Naive thymus-derived CD4-positive, alpha-beta T cell (primary cell): ENCODE results near the gene ZSCAN2. TPM values are rescaled to one million over a fixed set of nuclear protein-coding genes. Genes with fewer than 3 reads are reported as not detected.

ENCODE experiments used
- ATAC-seq: fragments of 150-1000 bp; cut with Tn5 transposase; 2 replicates; pipeline ENCODE4 v1.10.0; 2021; ENCODE audit warnings: mild to moderate bottlenecking, moderate library complexity
- CTCF ChIA-PET: fragments of 350-600 bp; sonication (Branson Sonifier 250); formaldehyde crosslinking; loops from one replicate; lab custom pipeline; 2021; ENCODE audit warnings: antibody characterized with exemption; lab: Charles Lee
- POLR2A ChIA-PET: fragments of 350-600 bp; sonication (Branson Sonifier 250); formaldehyde crosslinking; loops from one replicate; lab custom pipeline; 2021; ENCODE audit warnings: antibody characterized with exemption, inconsistent platforms; lab: Charles Lee
- DNase-seq, 9 donors: peaks; one replicate each; pipeline versions ENCODE4 v3.0.0 to v3.0.0-alpha.2; 2020 to 2022; ENCODE audit warnings: mixed read lengths in 1 of 9
- H3K27ac ChIP-seq: one replicate; pipeline ENCODE4 v1.7.0; 2013; ENCODE audit warnings: mild to moderate bottlenecking, low read depth, low read length, moderate library complexity
- H3K27me3 ChIP-seq, 2 donors: one replicate each; pipeline ENCODE4 v1.7.0; 2013; ENCODE audit warnings: low read length in 2 of 2, mild to moderate bottlenecking in 2 of 2, moderate library complexity in 2 of 2; ENCODE audit not compliant: control insufficient read depth in 2 of 2, insufficient read depth in 2 of 2
- H3K36me3 ChIP-seq, 3 experiments: 1 replicate in 2 of 3; 2 replicates in 1 of 3; pipeline ENCODE4 v1.7.0; 2013; ENCODE audit warnings: low read length in 3 of 3, mild to moderate bottlenecking in 3 of 3, moderate library complexity in 1 of 3; ENCODE audit not compliant: insufficient read depth in 3 of 3, control insufficient read depth in 2 of 3
- H3K4me1 ChIP-seq, 2 donors: one replicate each; pipeline ENCODE4 v1.7.0; 2013; ENCODE audit warnings: low read length in 2 of 2, mild to moderate bottlenecking in 2 of 2, moderate library complexity in 1 of 2; ENCODE audit not compliant: control insufficient read depth in 2 of 2, insufficient read depth in 2 of 2
- H3K4me3 ChIP-seq: 2 replicates; pipeline ENCODE4 v1.7.0; 2013; ENCODE audit warnings: mild to moderate bottlenecking, low read length
- H3K9me3 ChIP-seq, 3 experiments: 1 replicate in 2 of 3; 2 replicates in 1 of 3; pipeline ENCODE4 v1.7.0; 2013; ENCODE audit warnings: low read length in 3 of 3; ENCODE audit not compliant: control insufficient read depth in 2 of 3
- H3K27ac Mint-ChIP-seq, 9 donors: one replicate each; pipeline ENCODE4 v1.8.0; 2020 to 2022; ENCODE audit warnings: mixed read lengths in 9 of 9, mild to moderate bottlenecking in 8 of 9, moderate library complexity in 5 of 9, inconsistent platforms in 2 of 9
- H3K27me3 Mint-ChIP-seq, 5 donors: one replicate each; pipeline ENCODE4 v1.8.0; 2021 to 2022; ENCODE audit warnings: mixed read lengths in 5 of 5, mild to moderate bottlenecking in 1 of 5
- H3K36me3 Mint-ChIP-seq, 5 donors: one replicate each; pipeline ENCODE4 v1.8.0; 2020 to 2022; ENCODE audit warnings: mixed read lengths in 5 of 5, mild to moderate bottlenecking in 3 of 5, inconsistent platforms in 1 of 5
- H3K4me1 Mint-ChIP-seq, 7 donors: one replicate each; pipeline ENCODE4 v1.8.0; 2020 to 2022; ENCODE audit warnings: mixed read lengths in 7 of 7, mild to moderate bottlenecking in 3 of 7, inconsistent platforms in 1 of 7
- H3K4me3 Mint-ChIP-seq, 10 donors: one replicate each; pipeline ENCODE4 v1.8.0; 2020 to 2022; ENCODE audit warnings: mild to moderate bottlenecking in 10 of 10, mixed read lengths in 10 of 10, moderate library complexity in 6 of 10, inconsistent platforms in 2 of 10
- H3K9me3 Mint-ChIP-seq, 11 donors: one replicate each; pipeline ENCODE4 v1.8.0; 2020 to 2022; ENCODE audit warnings: mixed read lengths in 11 of 11, mild to moderate bottlenecking in 4 of 11, inconsistent platforms in 1 of 11, moderate library complexity in 1 of 11
- intact Hi-C, 2 donors: fragments of 100-400 bp; cut with micrococcal nuclease; formaldehyde crosslinking; loops; one replicate each; pipeline ENCODE4 v1.15.1; 2023
- polyA plus RNA-seq, 2 donors: library from polyadenylated mRNA; unstranded; fragments of 300-500 nt; fragmentation: Illumina TruSeq; gene quantifications; one replicate each; pipeline ENCODE4 v1.2.3, GENCODE V29; 2021
- total RNA-seq, 6 experiments: library from RNA in 5 of 6; stranded (reverse) in 5 of 6; gene quantifications; 1 replicate in 5 of 6; 2 replicates in 1 of 6; pipeline ENCODE4 v1.2.3 and lab custom pipeline; 2021 to 2026

The ZSCAN2 gene
- total and polyA plus RNA-seq, 7 experiments from 2014 or later, result 4.8 to 13.0 (median 6.8) TPM

GRCh38 chr15:84654689-84655453 lies 54.1 kb downstream of the ZSCAN2 start:
- Histone ChIP-seq H3K9me3 (no peaks in the 10 kb centered on the region), H3K4me3 (peak overlapping the region; percentile 91), H3K36me3 (peaks cover 7 to 23% (median 9%) of the 10 kb centered on the region in 3 experiments), H3K27ac (peak overlapping the region; percentile 90), H3K4me1 (peaks cover 26 to 41% of the 10 kb centered on the region in 2 donors), H3K27me3 (no peaks in the 10 kb centered on the region)
- Mint-ChIP-seq H3K27ac (peak overlapping the region; percentile 60 to 99 (median 93)), H3K9me3 (no peaks in the 10 kb centered on the region), H3K4me3 (peak overlapping the region; percentile 75 to 99 (median 96)), H3K27me3 (no peaks in the 10 kb centered on the region), H3K4me1 (peaks cover 18 to 59% (median 50%) of the 10 kb centered on the region in 7 donors), H3K36me3 (peaks cover 4 to 13% (median 10%) of the 10 kb centered on the region in 5 donors)
- peak; percentile 54 to 80 (median 75) for DNase-seq
- POLR2A ChIA-PET, result interaction anchor here (1.0 to 7.5 kb wide), 19 partner anchors 17 to 108 kb away, joined by 3 to 70 read pairs (median 9); partner anchors contain the start of genes SEC11A, ZNF592 and ZSCAN2
- peak; percentile 67 for ATAC-seq
- intact Hi-C loops, result loop anchor here (1.0 kb wide), 13 partner anchors 24 to 326 kb away; partner anchors contain the start of genes SEC11A (in 2 of the 2), PDE8A (in 1 of the 2) and ZNF592 (in 1 of the 2)
- CTCF ChIA-PET, result interaction anchor here (0.6 to 1.9 kb wide), 12 partner anchors 19 to 271 kb away, joined by 3 to 10 read pairs (median 6); no protein-coding TSS in a partner anchor

- Mint-ChIP-seq H3K4me1 (peaks cover 16 to 55% (median 47%) of the 10 kb centered on the region in 7 donors), H3K4me3 (peak overlapping the region; percentile 41 to 84 (median 76)), H3K9me3 (no peaks in the 10 kb centered on the region), H3K27me3 (no peaks in the 10 kb centered on the region), H3K27ac (peak overlapping the region in 7 of 9 donors; percentile 46 to 79 (median 68)), H3K36me3 (peaks cover 4 to 7% (median 5%) of the 10 kb centered on the region in 5 donors)
- intact Hi-C loops, result no loop called here
- peaks cover 26 to 40% of the 10 kb centered on the region in 2 donors for H3K4me1 ChIP-seq
- POLR2A ChIA-PET, result interaction anchor here (0.5 to 7.5 kb wide), 7 partner anchors 13 to 93 kb away, joined by 3 to 70 read pairs (median 7); partner anchors contain the start of genes SEC11A and ZNF592
- no peaks in the 10 kb centered on the region for H3K27me3 ChIP-seq
- H3K36me3 ChIP-seq, result peaks cover 4 to 9% (median 7%) of the 10 kb centered on the region in 3 experiments
- ATAC-seq, result no peak
- CTCF ChIA-PET, result interaction anchor here (1.1 to 2.2 kb wide), 4 partner anchors 9 to 93 kb away, joined by 3 to 8 read pairs (median 4); partner anchors contain the start of gene SEC11A
- peak overlapping the region; percentile 7 for H3K27ac ChIP-seq
- H3K9me3 ChIP-seq, result no peaks in the 10 kb centered on the region
- no peak for DNase-seq
- H3K4me3 ChIP-seq, result no peak overlapping the region
Measured at GRCh38 chr15:84656972-84657371, 56.2 kb downstream of the ZSCAN2 start.

DNA sequence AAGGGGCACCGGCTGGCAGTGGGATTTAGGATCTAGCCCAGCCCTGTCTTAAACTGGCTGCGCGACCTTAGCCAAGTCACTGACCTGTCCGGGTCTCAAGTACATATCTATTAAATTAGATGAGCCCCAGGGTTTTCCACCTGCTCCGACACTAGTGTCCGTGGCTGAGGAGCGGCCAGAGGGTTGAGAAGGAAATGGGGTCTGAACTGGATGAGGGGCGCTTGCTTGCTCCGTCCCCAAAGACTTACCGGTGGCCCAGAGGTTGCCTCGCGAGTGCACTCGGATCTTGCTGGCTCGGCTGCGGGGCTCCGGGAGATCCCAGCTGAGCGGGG lies 56.9 kb downstream of the ZSCAN2 start:
- H3K27me3 Mint-ChIP-seq, result no peaks in the 10 kb centered on the region
- ATAC-seq (no peak), DNase-seq (peak in 1 of 9 donors; percentile 12)
- H3K4me3 Mint-ChIP-seq, result peak overlapping the region; percentile 62 to 84 (median 76)
- peaks cover 19 to 32% of the 10 kb centered on the region in 2 donors for H3K4me1 ChIP-seq
- CTCF ChIA-PET, result interaction anchor here (1.1 to 2.2 kb wide), 3 partner anchors 59 to 128 kb away, joined by 7 to 8 read pairs (median 8); partner anchors contain the start of gene SEC11A
- peaks cover 0 to 4% (median 0%) of the 10 kb centered on the region in 3 experiments for H3K36me3 ChIP-seq
- POLR2A ChIA-PET, result interaction anchor here (0.5 to 7.5 kb wide), 8 partner anchors 12 to 92 kb away, joined by 3 to 70 read pairs (median 8); partner anchors contain the start of genes SEC11A and ZNF592
- intact Hi-C loops, result loop anchor here (1.0 kb wide), 8 partner anchors 26 to 271 kb away; partner anchors contain the start of genes SEC11A (in 2 of the 2) and ZNF592 (in 1 of the 2)
- peak overlapping the region in 7 of 9 donors; percentile 18 to 76 (median 63) for H3K27ac Mint-ChIP-seq
- peaks cover 13 to 48% (median 41%) of the 10 kb centered on the region in 7 donors for H3K4me1 Mint-ChIP-seq
- H3K36me3 Mint-ChIP-seq, result peaks cover 0 to 3% (median 0%) of the 10 kb centered on the region in 5 donors
- no peaks in the 10 kb centered on the region for H3K9me3 Mint-ChIP-seq
- H3K27ac ChIP-seq, result peak overlapping the region; percentile 76
- H3K9me3 ChIP-seq, result no peaks in the 10 kb centered on the region
- peak overlapping the region; percentile 73 for H3K4me3 ChIP-seq
- H3K27me3 ChIP-seq, result no peaks in the 10 kb centered on the region

DNA sequence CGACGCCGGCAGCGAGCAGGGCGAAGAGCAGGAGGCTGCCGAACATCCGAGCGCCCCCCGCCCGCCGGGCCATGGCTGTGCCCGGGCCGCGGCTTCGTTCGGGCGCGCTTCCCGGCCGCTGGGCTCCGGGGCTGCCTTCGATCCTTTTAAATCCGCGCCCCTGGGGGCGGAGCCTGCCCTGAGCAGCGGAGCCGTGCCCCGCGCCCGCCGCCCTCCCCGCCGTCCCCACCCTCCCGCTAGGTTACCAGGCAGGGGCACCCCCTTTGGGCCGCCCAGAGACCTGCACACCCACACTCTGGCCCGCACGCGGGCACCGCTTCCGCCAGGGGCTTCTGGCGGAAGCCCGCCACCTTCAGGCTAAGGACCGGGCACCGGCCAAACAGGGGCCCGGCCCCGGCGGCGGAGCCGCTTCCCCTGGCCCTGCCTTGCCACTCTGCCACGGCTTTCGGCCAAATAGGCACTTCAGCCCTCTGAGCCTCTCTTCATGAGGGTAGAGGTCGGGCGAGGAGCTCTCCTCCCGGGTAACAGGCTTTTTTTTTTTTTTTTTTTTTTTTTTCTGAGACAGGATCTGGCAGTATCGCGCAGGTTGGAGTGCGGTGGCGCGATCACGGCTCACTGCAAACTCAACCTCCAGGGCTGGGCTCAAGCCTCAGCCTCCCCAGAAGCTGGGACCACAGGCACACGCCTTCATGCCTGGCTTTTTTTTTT lies 57.4 kb downstream of the ZSCAN2 start, which contains the start of gene NMB:
TSS of gene NMB (minus strand) at position 120 of the 708 bp plus-strand sequence. CDS start at position 73, 47 bp downstream.
- no peaks in the 10 kb centered on the region for H3K27me3 ChIP-seq
- peaks cover 13 to 47% (median 39%) of the 10 kb centered on the region in 7 donors for H3K4me1 Mint-ChIP-seq

DNA sequence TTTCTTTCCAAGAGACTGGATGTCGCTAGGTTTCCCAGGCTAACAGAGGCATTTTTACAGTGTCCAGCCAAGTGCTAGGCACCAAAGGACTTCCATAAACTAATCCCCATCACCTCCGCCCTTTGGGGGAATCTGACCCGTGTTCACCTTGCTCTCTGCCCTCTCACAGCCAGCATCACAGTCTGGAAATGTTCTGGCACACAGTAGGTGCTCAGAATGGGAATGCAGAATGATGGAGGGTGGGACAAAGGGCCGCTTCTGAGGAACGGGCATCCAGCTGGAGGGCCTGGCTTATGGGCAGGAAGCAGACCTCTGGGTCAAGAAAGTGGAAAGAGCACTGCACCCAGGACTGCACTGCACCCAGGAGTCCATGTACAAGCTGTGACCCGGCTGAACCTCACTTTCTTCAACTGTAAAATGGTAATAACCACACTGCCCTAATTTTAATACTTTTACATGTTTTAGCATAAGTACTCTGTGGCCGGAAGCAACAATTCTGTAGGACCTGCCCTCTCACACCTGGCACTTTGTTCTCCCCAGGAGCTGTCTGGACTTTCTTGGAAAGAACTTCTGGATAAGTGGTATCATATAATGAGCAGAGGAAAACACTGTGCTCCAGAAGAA lies 58.1 kb downstream of the ZSCAN2 start:
- Mint-ChIP-seq H3K36me3 (no peaks in the 10 kb centered on the region), H3K27ac (peak overlapping the region; percentile 60 to 93 (median 80)), H3K4me1 (peaks cover 13 to 40% (median 35%) of the 10 kb centered on the region in 7 donors), H3K27me3 (no peaks in the 10 kb centered on the region), H3K4me3 (peak overlapping the region; percentile 72 to 86 (median 82)), H3K9me3 (no peaks in the 10 kb centered on the region)
- Histone ChIP-seq H3K4me1 (peaks cover 8 to 23% of the 10 kb centered on the region in 2 donors), H3K27me3 (no peaks in the 10 kb centered on the region), H3K4me3 (peak overlapping the region; percentile 73), H3K9me3 (no peaks in the 10 kb centered on the region), H3K27ac (peak overlapping the region; percentile 76), H3K36me3 (peaks cover 0 to 1% (median 0%) of the 10 kb centered on the region in 3 experiments)
- DNase-seq, result no peak
- intact Hi-C loops, result loop anchor here (1.0 kb wide), 8 partner anchors 28 to 269 kb away; partner anchors contain the start of genes SEC11A (in 2 of the 2) and ZNF592 (in 1 of the 2)
- no peak for ATAC-seq
- ChIA-PET POLR2A (interaction anchor here (0.5 to 7.5 kb wide), 16 partner anchors 9 to 278 kb away, joined by 3 to 70 read pairs (median 5); partner anchors contain the start of gene SEC11A), CTCF (interaction anchor here (0.5 to 1.7 kb wide), 11 partner anchors 46 to 832 kb away, joined by 3 to 6 read pairs (median 3); partner anchors contain the start of gene SEC11A)

More for the DNA sequence above, 57.4 kb downstream of the ZSCAN2 start, which contains the start of gene NMB:
- Histone ChIP-seq H3K4me1 (peaks cover 13 to 27% of the 10 kb centered on the region in 2 donors), H3K36me3 (peaks cover 0 to 4% (median 0%) of the 10 kb centered on the region in 3 experiments), H3K4me3 (peak within 1 kb of the TSS; percentile 73), H3K9me3 (no peaks in the 10 kb centered on the region), H3K27ac (peak within 1 kb of the TSS; percentile 76)
- Mint-ChIP-seq H3K4me3 (peak within 1 kb of the TSS; percentile 78 to 86 (median 83)), H3K9me3 (no peaks in the 10 kb centered on the region), H3K27ac (peak within 1 kb of the TSS; percentile 74 to 93 (median 84)), H3K27me3 (no peaks in the 10 kb centered on the region), H3K36me3 (peaks cover 0 to 3% (median 0%) of the 10 kb centered on the region in 5 donors)
- DNase-seq (peak; percentile 76 to 88 (median 87)), ATAC-seq (peak; percentile 82)
- POLR2A ChIA-PET, result interaction anchor here (0.6 to 7.5 kb wide), 17 partner anchors 8 to 352 kb away, joined by 3 to 70 read pairs (median 5); partner anchors contain the start of gene SEC11A
- intact Hi-C loops, result loop anchor here (1.0 kb wide), 8 partner anchors 27 to 270 kb away; partner anchors contain the start of genes SEC11A (in 2 of the 2) and ZNF592 (in 1 of the 2)
- CTCF ChIA-PET, result interaction anchor here (0.5 to 1.7 kb wide), 12 partner anchors 46 to 833 kb away, joined by 3 to 8 read pairs (median 3); partner anchors contain the start of gene SEC11A
